ENCODE measurements around the gene SMAP1. TPM values are rescaled to one million over a fixed set of nuclear protein-coding genes. Genes with fewer than 3 reads are reported as not detected.

The SMAP1 gene
- total and polyA plus RNA-seq, 9 of the 15 experiments (the other 6 are each of a cell fraction or from before 2014, with no cell fraction given), result 11.4 to 26.4 (median 15.5) TPM

- TF ChIP-seq PREB (CRISPR knock-in tag; IDR thresholded peaks at IDR 0.05) (no peak), GMEB1 (CRISPR knock-in tag; IDR thresholded peaks at IDR 0.05) (peak; percentile 90), RAD21 (CRISPR knock-in tag; conservative IDR thresholded peaks at IDR 0.05 in 1 of 2, IDR thresholded peaks at IDR 0.05 in 1 of 2) (no peak), MNT (conservative IDR thresholded peaks at IDR 0.05) (peak in 1 of 2 experiments; percentile 67; a peak in 2 of 4 replicates), FOS (IDR thresholded peaks at IDR 0.05; ENCODE audit: extremely low read depth, insufficient read length) (no peak), RBM22 (IDR thresholded peaks at IDR 0.05; ENCODE audit: low read depth, low read length, poor library complexity, severe bottlenecking) (peak; percentile 20), RBM17 (IDR thresholded peaks at IDR 0.05; ENCODE audit: borderline replicate concordance, low read depth, low read length) (no peak), ZNF584 (CRISPR knock-in tag; IDR thresholded peaks at IDR 0.05; ENCODE audit: low read depth) (no peak), ZBTB1 (CRISPR knock-in tag; IDR thresholded peaks at IDR 0.05; ENCODE audit: borderline replicate concordance, low read depth) (peak; percentile 76; the same call in 1 of the 2 replicates), ZNF217 (CRISPR knock-in tag; IDR thresholded peaks at IDR 0.05) (no peak), TAF7 (tag; IDR thresholded peaks at IDR 0.05) (no peak), YY1 (IDR thresholded peaks at IDR 0.05; ENCODE audit: borderline replicate concordance in 1 of 3, control insufficient read depth in 1 of 3, extremely low read depth in 1 of 3, insufficient read depth in 3 of 3, insufficient read length in 1 of 3, insufficient replicate concordance in 2 of 3, low read depth in 1 of 3, low read length in 2 of 3) (peak in 2 of 3 experiments; percentile 22 to 54), SMAD1 (IDR thresholded peaks at IDR 0.05; ENCODE audit: low read depth, low read length, partially characterized antibody) (no peak), NCOA6 (IDR thresholded peaks at IDR 0.05) (peak; percentile 63), POLR2H (tag; IDR thresholded peaks at IDR 0.05; ENCODE audit: low read depth) (peak; percentile 44), CTBP1 (IDR thresholded peaks at IDR 0.05; ENCODE audit: borderline replicate concordance) (peak; percentile 98), TFAP4 (CRISPR knock-in tag; IDR thresholded peaks at IDR 0.05; ENCODE audit: borderline replicate concordance) (peak; percentile 81), SMARCA4 (IDR thresholded peaks at IDR 0.05) (no peak), ZNF717 (CRISPR knock-in tag; IDR thresholded peaks at IDR 0.05) (no peak), TEAD4 (IDR thresholded peaks at IDR 0.05; ENCODE audit: low read length) (no peak), TEAD4 (CRISPR knock-in tag; IDR thresholded peaks at IDR 0.05; ENCODE audit: borderline replicate concordance) (0 out of 2 replicates have a peak, but pooled peaks have one; percentile 43), DIDO1 (tag; IDR thresholded peaks at IDR 0.05; ENCODE audit: low read depth) (no peak)
Observed at GRCh38 chr6:70667711-70668498, at the start of gene SMAP1 (continued).

Measured in K562 (cell line).